H9 (cell line): Measurements from ENCODE around the gene BCKDHB. TPM values are rescaled to one million over a fixed set of nuclear protein-coding genes. Genes with fewer than 3 reads are reported as not detected.

ENCODE experiments used
- DNase-seq: peaks from one replicate; pipeline ENCODE4 v3.0.0-alpha.2; 2017
- H2AFZ ChIP-seq: one replicate; pipeline ENCODE4 v1.6.1; 2013; ENCODE audit warnings: mild to moderate bottlenecking, low read length, control low read depth, moderate library complexity
- H2AK5ac ChIP-seq: 2 replicates; pipeline ENCODE4 v1.6.1; 2013; ENCODE audit warnings: low read length, control low read depth, mixed read lengths; ENCODE audit not compliant: insufficient read length
- H2BK120ac ChIP-seq: one replicate; pipeline ENCODE4 v1.6.1; 2013; ENCODE audit warnings: low read depth, mild to moderate bottlenecking, low read length, control low read depth, inconsistent platforms; ENCODE audit not compliant: poor library complexity, severe bottlenecking
- H2BK12ac ChIP-seq: 2 replicates; pipeline ENCODE4 v1.6.1; 2013; ENCODE audit warnings: low read length, control low read depth, mixed read lengths, low read depth; ENCODE audit not compliant: insufficient read length
- H2BK15ac ChIP-seq: 2 replicates; pipeline ENCODE4 v1.6.1; 2013; ENCODE audit warnings: low read depth, low read length, control low read depth
- H2BK20ac ChIP-seq: one replicate; pipeline ENCODE4 v1.6.1; 2013; ENCODE audit warnings: low read depth, mild to moderate bottlenecking, low read length, control low read depth, inconsistent platforms; ENCODE audit not compliant: poor library complexity, severe bottlenecking
- H2BK5ac ChIP-seq: 2 replicates; pipeline ENCODE4 v1.6.1; 2013; ENCODE audit warnings: low read length, control low read depth, mixed read lengths; ENCODE audit not compliant: insufficient read length
- H3K14ac ChIP-seq: 2 replicates; pipeline ENCODE4 v1.6.1; 2013; ENCODE audit warnings: low read length, control low read depth; ENCODE audit not compliant: insufficient read depth
- H3K18ac ChIP-seq: 2 replicates; pipeline ENCODE4 v1.6.1; 2013; ENCODE audit warnings: low read depth, mild to moderate bottlenecking, mixed read lengths, low read length, control low read depth; ENCODE audit not compliant: insufficient read length
- H3K23ac ChIP-seq: 2 replicates; pipeline ENCODE4 v1.6.1; 2013; ENCODE audit warnings: low read length, control low read depth, mixed read lengths, low read depth; ENCODE audit not compliant: insufficient read length
- H3K23me2 ChIP-seq: 2 replicates; pipeline ENCODE4 v1.6.1; 2013; ENCODE audit warnings: low read depth, mild to moderate bottlenecking, mixed read lengths, low read length, control low read depth; ENCODE audit not compliant: insufficient read length, poor library complexity, severe bottlenecking
- H3K27ac ChIP-seq: 2 replicates; pipeline ENCODE4 v1.5.1; 2013; ENCODE audit warnings: low read length, control low read depth, mixed read lengths, low read depth; ENCODE audit not compliant: insufficient read length
- H3K27me3 ChIP-seq: 2 replicates; pipeline ENCODE4 v1.6.1; 2013; ENCODE audit warnings: low read length, control low read depth, inconsistent platforms; ENCODE audit not compliant: insufficient read depth
- H3K4ac ChIP-seq: 2 replicates; pipeline ENCODE4 v1.6.1; 2013; ENCODE audit warnings: low read depth, mild to moderate bottlenecking, control low read depth, inconsistent platforms, low read length, moderate library complexity
- H3K4me1 ChIP-seq: 2 replicates; pipeline ENCODE4 v1.6.1; 2013; ENCODE audit warnings: low read length, control low read depth, inconsistent platforms; ENCODE audit not compliant: insufficient read depth
- H3K4me2 ChIP-seq: 2 replicates; pipeline ENCODE4 v1.6.1; 2013; ENCODE audit warnings: low read length, control low read depth, mixed read lengths; ENCODE audit not compliant: insufficient read length, insufficient read depth
- H3K56ac ChIP-seq: 2 replicates; pipeline ENCODE4 v1.6.1; 2013; ENCODE audit warnings: low read depth, mild to moderate bottlenecking, mixed read lengths, low read length, control low read depth; ENCODE audit not compliant: insufficient read length
- H3K79me1 ChIP-seq: 2 replicates; pipeline ENCODE4 v1.6.1; 2013; ENCODE audit warnings: low read depth, mild to moderate bottlenecking, moderate library complexity, low read length, control low read depth, inconsistent platforms; ENCODE audit not compliant: insufficient read depth, poor library complexity, severe bottlenecking
- H3K79me2 ChIP-seq: 2 replicates; pipeline ENCODE4 v1.6.1; 2013; ENCODE audit warnings: low read length, control low read depth, inconsistent platforms; ENCODE audit not compliant: insufficient read depth
- H3K9ac ChIP-seq: 2 replicates; pipeline ENCODE4 v1.6.1; 2013; ENCODE audit warnings: low read length, control low read depth, mixed read lengths; ENCODE audit not compliant: insufficient read length; ENCODE audit errors: extremely low read depth
- H3K9me3 ChIP-seq: one replicate; pipeline ENCODE4 v1.6.1; 2013; ENCODE audit warnings: low read depth, low read length, inconsistent platforms; ENCODE audit not compliant: control insufficient read depth
- H3T11ph ChIP-seq: one replicate; pipeline ENCODE4 v1.6.1; 2013; ENCODE audit warnings: mild to moderate bottlenecking, low read length, control low read depth, inconsistent platforms
- H4K20me1 ChIP-seq: one replicate; pipeline ENCODE4 v1.6.1; 2013; ENCODE audit not compliant: control insufficient read depth, insufficient read length, insufficient read depth
- H4K5ac ChIP-seq: 2 replicates; pipeline ENCODE4 v1.6.1; 2013; ENCODE audit warnings: low read depth, mild to moderate bottlenecking, mixed read lengths, low read length, control low read depth; ENCODE audit not compliant: insufficient read length
- H4K8ac ChIP-seq: replicated peaks from 2 replicates; pipeline ENCODE4 v1.6.1; 2013; ENCODE audit warnings: low read length, control low read depth, mixed read lengths, low read depth; ENCODE audit not compliant: insufficient read length
- H4K91ac ChIP-seq: 2 replicates; pipeline ENCODE4 v1.6.1; 2013; ENCODE audit warnings: low read depth, mild to moderate bottlenecking, moderate library complexity, mixed read lengths, low read length, control low read depth; ENCODE audit not compliant: insufficient read length
- H3K27ac Mint-ChIP-seq, 3 experiments: 2 replicates in 2 of 3; 3 replicates in 1 of 3; pipeline ENCODE4 v1.8.0; 2020 to 2021; ENCODE audit warnings: mixed read lengths in 3 of 3, mild to moderate bottlenecking in 1 of 3, moderate library complexity in 1 of 3
- H3K27me3 Mint-ChIP-seq: 2 replicates; pipeline ENCODE4 v1.8.0; 2021; ENCODE audit warnings: low read depth, mild to moderate bottlenecking, moderate library complexity, mixed read lengths
- H3K36me3 Mint-ChIP-seq, 3 experiments: 2 replicates in 2 of 3; 3 replicates in 1 of 3; pipeline ENCODE4 v1.8.0; 2020 to 2021; ENCODE audit warnings: low read depth in 3 of 3, mixed read lengths in 3 of 3; ENCODE audit not compliant: insufficient read depth in 1 of 3
- H3K4me1 Mint-ChIP-seq, 2 experiments: 2 replicates each; pipeline ENCODE4 v1.8.0; 2020; ENCODE audit warnings: mixed read lengths in 2 of 2
- H3K4me3 Mint-ChIP-seq, 2 experiments: 2 replicates in 1 of 2; 3 replicates in 1 of 2; pipeline ENCODE4 v1.8.0; 2020 to 2021; ENCODE audit warnings: mild to moderate bottlenecking in 2 of 2, mixed read lengths in 2 of 2, moderate library complexity in 1 of 2
- H3K9me3 Mint-ChIP-seq, 2 experiments: 2 replicates in 1 of 2; 3 replicates in 1 of 2; pipeline ENCODE4 v1.8.0; 2020; ENCODE audit warnings: mild to moderate bottlenecking in 2 of 2, mixed read lengths in 2 of 2, moderate library complexity in 1 of 2
- CTCF ChIP-seq: fragments of 200-600 bp; sonication (generic); conservative IDR thresholded peaks from 3 replicates; pipeline ENCODE4 v1.8.0; 2021; ENCODE audit warnings: antibody characterized with exemption, mild to moderate bottlenecking
- WGBS: extraction: QIAGEN DNeasy Blood & Tissue Kit; methylation state at CpG from one replicate; pipeline ENCODE4 v1.1.7; 2013; ENCODE audit warnings: missing lambda C conversion rate, low lambda C conversion rate, mixed read lengths; ENCODE audit not compliant: insufficient read length; ENCODE audit errors: extremely low coverage; 5-methylcytosine and 5-hydroxymethylcytosine counted together
- total RNA-seq: library from RNA; stranded (reverse); gene quantifications from 2 replicates; pipeline ENCODE4 v1.2.1, GENCODE V29; 2021

The BCKDHB gene
- total RNA-seq, 1 experiment from 2014 or later: 26.6 TPM

- Histone ChIP-seq H2BK15ac (no peak overlapping the region), H3K79me2 (no peaks in the 10 kb centered on the region), H2BK20ac (no peak overlapping the region), H3T11ph (no peak overlapping the region), H3K23me2 (no peaks in the 10 kb centered on the region), H4K5ac (no peak overlapping the region), H3K56ac (no peak overlapping the region), H3K4me1 (no peaks in the 10 kb centered on the region), H4K91ac (no peak overlapping the region), H3K4ac (no peak overlapping the region), H4K8ac (no peak overlapping the region), H2BK120ac (no peak overlapping the region), H2AFZ (no peak overlapping the region), H2AK5ac (no peak overlapping the region), H2BK12ac (no peak overlapping the region), H3K27ac (no peak overlapping the region), H2BK5ac (no peak overlapping the region), H3K79me1 (no peaks in the 10 kb centered on the region), H3K23ac (no peak overlapping the region), H3K9ac (no peak overlapping the region), H3K14ac (no peak overlapping the region), H3K4me2 (no peak overlapping the region), H3K18ac (no peak overlapping the region), H3K27me3 (no peaks in the 10 kb centered on the region), H3K9me3 (no peaks in the 10 kb centered on the region), H4K20me1 (no peaks in the 10 kb centered on the region)
- no CpG with 5 or more reads among the region's 2 CpGs for WGBS
- no peak overlapping the region; a peak in 1 of 7 replicates for H3K27ac Mint-ChIP-seq
- H3K4me3 Mint-ChIP-seq: no peak overlapping the region
- DNase-seq: no peak
- TF ChIP-seq CTCF: no peak
- H3K9me3 Mint-ChIP-seq: no peaks in the 10 kb centered on the region
- H3K4me1 Mint-ChIP-seq: no peaks in the 10 kb centered on the region
- H3K36me3 Mint-ChIP-seq: peaks cover 0 to 1% (median 0%) of the 10 kb centered on the region in 3 experiments; a peak in 1 of 7 replicates
- H3K27me3 Mint-ChIP-seq: no peaks in the 10 kb centered on the region
Observed at GRCh38 chr6:80276861-80277260, 170.4 kb downstream of the BCKDHB start.
